ENCODE measurements around the gene LSM14B. TPM values are rescaled to one million over a fixed set of nuclear protein-coding genes. Genes with fewer than 3 reads are reported as not detected.

Gene LSM14B
- total RNA-seq, 1 donor from 2014 or later, result 23.6 TPM

- intact Hi-C loops (cut with DNase I), result no loop called here
- H3K27me3 ChIP-seq, result no peaks in the 10 kb centered on the region
- H3K9me3 ChIP-seq, result no peaks in the 10 kb centered on the region
- H3K36me3 ChIP-seq, result no peaks in the 10 kb centered on the region
- no peak overlapping the region for H3K27ac ChIP-seq
- no peak for DNase-seq (ENCODE audit: extremely low spot score in 2 of 2)
- peaks cover 24% of the 10 kb centered on the region for H3K4me1 ChIP-seq
- TF ChIP-seq POLR2AphosphoS5 (IDR thresholded peaks at IDR 0.05; ENCODE audit: insufficient read depth in 1 of 2, low read depth in 1 of 2), result no peak
- TF ChIP-seq POLR2A (IDR thresholded peaks at IDR 0.05), result no peak
- TF ChIP-seq CTCF (IDR thresholded peaks at IDR 0.05), result no peak
- H3K4me3 ChIP-seq, result no peak overlapping the region
Measured at GRCh38 chr20:62155428-62156253, 33.4 kb downstream of the LSM14B start.

GRCh38 chr20:62156254-62156556 is 33.9 kb downstream of the LSM14B start:
- TF ChIP-seq POLR2AphosphoS5 (IDR thresholded peaks at IDR 0.05; ENCODE audit: insufficient read depth in 1 of 2, low read depth in 1 of 2) (no peak), CTCF (IDR thresholded peaks at IDR 0.05) (no peak), POLR2A (IDR thresholded peaks at IDR 0.05) (no peak)
- intact Hi-C loops (cut with DNase I), result no loop called here
- no peak for DNase-seq (ENCODE audit: extremely low spot score in 2 of 2)
- peaks cover 0 to 2% of the 10 kb centered on the region in 2 donors for H3K36me3 ChIP-seq
- H3K4me1 ChIP-seq, result peaks cover 19% of the 10 kb centered on the region
- no peaks in the 10 kb centered on the region for H3K27me3 ChIP-seq
- no peaks in the 10 kb centered on the region for H3K9me3 ChIP-seq
- no peak overlapping the region for H3K27ac ChIP-seq
- no peak overlapping the region for H3K4me3 ChIP-seq

- intact Hi-C loops (cut with DNase I), result no loop called here
- no peak overlapping the region for H3K27ac ChIP-seq
- TF ChIP-seq POLR2AphosphoS5 (IDR thresholded peaks at IDR 0.05; ENCODE audit: insufficient read depth in 1 of 2, low read depth in 1 of 2) (no peak), POLR2A (IDR thresholded peaks at IDR 0.05) (no peak), CTCF (IDR thresholded peaks at IDR 0.05) (no peak)
- DNase-seq (ENCODE audit: extremely low spot score in 2 of 2), result no peak
- peaks cover 19% of the 10 kb centered on the region for H3K4me1 ChIP-seq
- no peak overlapping the region for H3K4me3 ChIP-seq
- no peaks in the 10 kb centered on the region for H3K9me3 ChIP-seq
- no peaks in the 10 kb centered on the region for H3K27me3 ChIP-seq
- peaks cover 0 to 7% of the 10 kb centered on the region in 2 donors for H3K36me3 ChIP-seq
Measured at GRCh38 chr20:62156592-62157386, 34.5 kb downstream of the LSM14B start.

- no peaks in the 10 kb centered on the region for H3K27me3 ChIP-seq
- no peak overlapping the region for H3K27ac ChIP-seq
- H3K9me3 ChIP-seq, result no peaks in the 10 kb centered on the region
- peaks cover 0 to 12% of the 10 kb centered on the region in 2 donors for H3K36me3 ChIP-seq
- no peak overlapping the region for H3K4me3 ChIP-seq
- intact Hi-C loops (cut with DNase I), result no loop called here
- no peak for TF ChIP-seq POLR2A (IDR thresholded peaks at IDR 0.05)
- no peak for TF ChIP-seq POLR2AphosphoS5 (IDR thresholded peaks at IDR 0.05; ENCODE audit: insufficient read depth in 1 of 2, low read depth in 1 of 2)
- no peak for TF ChIP-seq CTCF (IDR thresholded peaks at IDR 0.05)
- peaks cover 19% of the 10 kb centered on the region for H3K4me1 ChIP-seq
- DNase-seq (ENCODE audit: extremely low spot score in 2 of 2), result no peak
Measured at GRCh38 chr20:62157387-62158087, 35.3 kb downstream of the LSM14B start.

Data from vagina (tissue), 2 donors.